Measurements from ENCODE around the gene JAKMIP2. TPM values are rescaled to one million over a fixed set of nuclear protein-coding genes. Genes with fewer than 3 reads are reported as not detected.

The JAKMIP2 gene
- total and polyA plus RNA-seq, 10 of the 15 experiments (the other 5 are each of a cell fraction or from before 2014, with no cell fraction given) = 0.51 to 1.8 (median 0.89) TPM

- Histone ChIP-seq H3K4me1 (ENCODE audit: control insufficient read depth, insufficient read depth, low read length) (no peaks in the 10 kb centered on the region), H4K20me1 (ENCODE audit: control insufficient read depth, insufficient read depth) (no peaks in the 10 kb centered on the region), H3K4me2 (ENCODE audit: control insufficient read depth, insufficient read depth) (no peak overlapping the region), H3K9me3 (replicated peaks; ENCODE audit: control insufficient read depth, insufficient read depth, low read length) (no peaks in the 10 kb centered on the region), H3K4me3 (no peak overlapping the region), H3K79me2 (ENCODE audit: control insufficient read depth, insufficient read depth, low read length) (no peaks in the 10 kb centered on the region), H3K36me3 (ENCODE audit: control insufficient read depth in 2 of 2, insufficient read depth in 2 of 2, low read length in 1 of 2) (no peaks in the 10 kb centered on the region), H3K9ac (ENCODE audit: control insufficient read depth, insufficient read depth, low read length) (no peak overlapping the region), H3K27me3 (replicated peaks in 1 of 2; ENCODE audit: control insufficient read depth in 2 of 2, insufficient read depth in 2 of 2, low read length in 1 of 2) (no peaks in the 10 kb centered on the region), H2AFZ (ENCODE audit: control insufficient read depth, low read depth, low read length) (no peak overlapping the region), H3K27ac (ENCODE audit: control insufficient read depth, insufficient read depth) (no peak overlapping the region)
- SMC1A ChIA-PET (ENCODE audit: uncharacterized antibody, unreplicated experiment) = interaction anchor here (1.8 to 1.9 kb wide), 2 partner anchors 8 to 170 kb away, joined by 4 read pairs; no protein-coding TSS in a partner anchor
- no TSS peak for BruUV-seq (replicated peaks)
- in situ Hi-C loops (cut with MboI) = no loop called here
- DNase-seq (ENCODE audit: low read depth, low spot score) (no peak), ATAC-seq (no peak), FAIRE-seq (no peak)
- POLR2A ChIA-PET = interaction anchor here (0.6 kb wide), 1 partner anchor 922 kb away, joined by 3 read pairs; no protein-coding TSS in a partner anchor
- CTCF ChIA-PET = interaction anchor here (0.9 to 1.0 kb wide), 2 partner anchors 39 to 74 kb away, joined by 3 to 4 read pairs; no protein-coding TSS in a partner anchor
- WGBS (ENCODE audit: insufficient coverage, insufficient replicate concordance, low lambda C conversion rate, missing lambda C conversion rate) = 0% methylated on average over 1 of the region's 1 CpG
- RAD21 ChIA-PET (ENCODE audit: unreplicated experiment) = no interaction called here
- no peak for TF ChIP-seq PKNOX1 (IDR thresholded peaks at IDR 0.05)
- no peak for TF ChIP-seq RELA (IDR thresholded peaks at IDR 0.05; ENCODE audit: borderline replicate concordance, partially characterized antibody)
- no peak for TF ChIP-seq CHD1 (IDR thresholded peaks at IDR 0.05; ENCODE audit: low read depth, low read length)
- TF ChIP-seq RB1 (IDR thresholded peaks at IDR 0.05; ENCODE audit: borderline replicate concordance) = no peak
- no peak for TF ChIP-seq REST (IDR thresholded peaks at IDR 0.05; ENCODE audit: low read depth, low read length)
- intact Hi-C loops (cut with micrococcal nuclease; ENCODE audit: unreplicated experiment) = no loop called here
Observed at GRCh38 chr5:147539053-147539452, 243.5 kb downstream of the JAKMIP2 start.

All from GM12878 (cell line).